GM18511 (cell line): Measurements from ENCODE around the gene DAAM1.

Experiments
- ATAC-seq: cut with Tn5 transposase; IDR thresholded peaks from one replicate; pipeline ENCODE4 v1.9.1; 2021; ENCODE audit warnings: mild to moderate bottlenecking, moderate library complexity; ENCODE audit not compliant: unreplicated experiment

DAAM1 gene

DNA sequence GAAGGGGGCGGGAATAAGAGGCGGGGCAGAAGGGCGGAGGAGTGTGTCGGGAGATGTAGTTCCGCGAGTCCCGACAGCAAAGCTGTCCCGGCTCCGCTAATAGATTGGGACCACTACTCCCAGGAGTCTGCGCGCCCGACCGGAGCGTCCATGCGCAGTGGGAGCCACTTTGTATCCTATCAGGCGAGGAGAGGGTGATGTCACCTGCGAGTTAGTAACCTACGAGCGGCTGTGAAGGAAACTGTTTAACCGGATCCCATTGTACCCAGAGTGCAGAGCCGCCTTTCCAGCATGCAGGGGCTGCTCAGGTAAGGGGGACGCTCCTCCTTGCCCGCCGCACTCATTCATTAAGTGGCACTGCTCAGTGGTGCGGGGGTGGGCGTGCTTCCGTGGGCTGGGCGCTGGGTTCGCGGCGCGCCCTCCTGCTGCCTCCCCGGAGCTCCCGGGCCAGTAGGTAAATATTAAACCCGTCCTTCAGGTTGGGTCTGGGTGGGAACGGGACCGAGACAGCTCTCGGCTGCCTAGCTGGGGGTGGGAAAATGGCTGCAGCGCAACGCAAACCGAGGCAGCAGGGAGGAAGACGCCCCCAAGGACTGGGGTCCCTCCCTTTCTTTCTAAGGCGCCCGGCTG, at the start of gene DAAM1:
TSS of gene DAAM1 (plus strand) at position 207 of the 630 bp plus-strand sequence. CDS start 74,811 bp downstream, outside the sequence.
- peak; percentile 84 for ATAC-seq

DNA sequence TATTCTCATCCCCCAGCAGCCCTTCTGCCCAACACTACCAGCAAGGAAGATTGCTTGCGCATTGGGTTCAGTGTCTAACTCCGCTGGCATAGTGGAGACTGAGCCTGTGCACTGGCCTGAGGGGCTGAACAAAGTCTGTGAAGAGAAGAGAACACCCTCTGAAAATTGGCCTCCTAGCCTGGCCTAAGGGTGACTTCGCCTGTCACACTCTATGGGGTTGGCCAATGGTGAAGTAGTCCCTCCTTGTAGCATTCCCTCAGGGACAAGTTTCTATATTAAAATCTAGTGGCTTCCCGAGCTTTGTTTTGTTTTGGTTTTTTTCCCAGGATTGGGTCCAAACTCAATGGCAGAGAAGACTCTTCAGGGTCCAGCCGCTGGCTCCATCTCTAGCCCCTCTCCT, 49.1 kb upstream of the DAAM1 start:
- no peak for ATAC-seq

DNA sequence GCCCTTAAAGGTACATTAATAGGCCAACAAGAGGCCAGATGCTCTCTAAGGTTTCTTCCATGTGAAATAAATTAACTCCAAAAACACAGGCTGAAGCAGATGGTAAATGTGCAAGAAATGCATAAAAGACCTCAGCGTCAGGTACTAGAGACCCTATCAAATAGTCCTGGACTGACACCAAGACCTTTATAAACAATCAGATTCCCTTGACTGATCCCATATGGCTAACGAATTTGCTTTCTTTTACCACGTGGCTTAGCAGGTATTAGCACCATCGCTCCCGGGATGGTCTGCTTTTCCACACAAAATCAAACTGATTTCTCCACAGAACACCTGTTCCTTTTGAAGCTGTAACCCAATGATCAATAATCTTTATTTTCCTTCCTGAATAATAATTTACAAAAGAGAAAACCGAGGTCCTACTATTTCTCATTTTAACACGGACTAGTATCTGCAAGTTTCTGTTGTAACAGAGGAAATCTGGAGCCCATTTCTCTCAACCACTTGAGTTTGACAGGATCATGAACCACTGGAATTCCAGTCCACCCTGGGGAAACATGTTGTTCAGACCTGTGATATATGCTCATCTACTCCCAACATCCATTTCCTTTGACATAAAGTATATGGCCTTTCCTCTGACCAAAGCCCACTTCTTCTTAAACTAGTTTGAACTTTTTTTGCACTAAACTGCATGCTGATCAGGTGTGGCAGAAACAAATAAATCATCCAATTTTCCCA, 48.2 kb upstream of the DAAM1 start:
- no peak for ATAC-seq

DNA sequence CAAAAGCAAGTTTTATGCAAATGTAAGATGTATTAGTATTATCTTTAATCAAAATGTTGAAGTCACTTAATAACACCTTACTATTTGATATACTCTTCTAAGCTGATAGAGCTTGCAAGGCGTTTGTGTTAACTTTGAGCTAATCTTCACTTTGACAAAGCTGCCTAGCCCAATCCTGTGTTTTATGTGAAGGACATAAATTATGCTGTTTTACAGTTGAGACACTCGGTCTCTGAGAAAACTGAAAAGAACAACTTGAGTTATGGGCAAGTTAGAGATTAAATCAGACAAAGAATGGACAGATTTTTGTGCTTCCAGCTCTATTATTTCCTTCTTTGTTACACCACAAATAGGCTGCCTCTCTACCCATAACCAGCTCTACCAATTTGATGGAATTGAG, 42.0 kb upstream of the DAAM1 start:
- ATAC-seq, result no peak

DNA sequence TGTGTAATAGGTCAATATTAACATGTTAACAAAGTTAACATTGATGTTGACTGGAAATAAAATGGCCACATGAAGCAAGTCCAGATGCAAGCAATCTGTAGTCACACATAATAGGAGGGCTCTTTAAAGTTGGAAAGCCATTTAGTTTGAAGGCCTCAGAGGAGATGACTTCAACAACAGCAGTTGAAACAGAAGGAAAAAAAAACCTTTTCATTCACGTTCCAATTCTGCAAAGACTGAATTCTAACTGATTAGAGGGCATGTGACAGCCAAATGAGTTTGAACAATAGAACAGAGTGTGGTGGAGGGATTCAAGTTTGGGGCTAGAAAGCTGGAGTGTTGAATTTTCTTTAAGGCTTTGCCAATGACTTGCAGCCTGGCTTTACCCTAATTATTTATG, 41.5 kb upstream of the DAAM1 start:
- no peak for ATAC-seq

DNA sequence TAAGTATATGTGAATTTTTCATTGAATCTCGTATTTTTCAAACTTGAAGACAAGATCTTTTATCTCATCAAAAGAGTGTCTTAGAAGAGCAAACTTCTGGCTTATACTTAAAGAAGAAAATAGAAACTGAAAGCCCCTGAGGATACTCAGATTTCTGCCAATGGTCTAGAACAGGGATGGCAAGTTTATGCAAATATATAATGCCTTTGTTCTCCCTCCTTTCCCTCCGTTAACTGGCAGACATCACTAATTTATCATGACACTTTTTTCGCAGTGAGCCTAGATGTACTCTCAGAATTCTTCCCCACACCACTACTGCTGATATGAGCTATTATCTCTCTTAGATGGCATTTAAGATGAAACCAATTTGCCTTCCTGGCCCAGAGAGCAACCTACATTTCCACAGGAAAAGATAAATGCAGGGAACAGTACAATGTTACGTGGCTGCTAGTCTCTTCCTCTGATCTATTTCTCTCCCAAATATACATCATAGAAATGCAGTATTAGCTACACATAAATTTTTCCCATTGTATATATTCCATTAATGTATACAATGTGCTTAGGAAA, 40.0 kb upstream of the DAAM1 start:
- peak; percentile 66 for ATAC-seq

DNA sequence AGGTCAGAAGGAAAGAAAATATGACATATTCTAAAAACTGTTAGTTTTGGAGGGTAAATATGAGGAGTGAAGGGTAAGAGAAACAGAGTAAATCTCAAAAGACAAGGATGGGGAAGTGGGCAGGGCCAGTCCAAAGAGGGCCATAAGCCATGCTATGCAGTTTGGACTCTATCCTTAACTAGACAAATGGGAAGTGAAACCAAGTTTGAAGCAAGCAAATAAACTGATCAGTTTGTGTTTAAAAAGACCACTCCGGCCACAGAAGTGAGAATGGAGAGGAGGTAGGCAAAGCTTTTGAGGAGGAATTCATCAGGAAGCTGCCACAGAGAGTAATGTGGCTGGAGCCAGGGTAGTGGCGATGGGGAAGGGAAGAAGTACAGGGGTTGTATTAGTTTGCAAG, 37.5 kb upstream of the DAAM1 start:
- peak; percentile 91 for ATAC-seq

DNA sequence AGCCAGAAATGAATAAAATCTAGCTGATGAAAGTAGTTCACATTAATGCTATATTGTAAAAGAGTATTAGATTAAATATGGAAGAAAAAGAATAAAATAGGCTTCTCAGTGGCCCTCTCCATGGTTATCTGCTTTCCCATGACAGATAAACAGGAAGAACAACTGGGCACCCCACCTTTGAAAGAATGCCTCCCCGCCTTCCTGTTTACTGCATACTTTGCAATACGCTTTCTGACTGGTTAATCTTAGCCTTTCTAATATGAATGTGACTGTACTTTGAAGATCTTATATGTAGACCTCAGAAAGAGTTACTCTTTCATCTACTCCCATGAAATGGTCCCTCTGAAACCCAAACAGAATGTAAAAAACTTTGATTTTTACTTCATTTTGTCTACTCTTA, 34.1 kb upstream of the DAAM1 start:
- no peak for ATAC-seq

DNA sequence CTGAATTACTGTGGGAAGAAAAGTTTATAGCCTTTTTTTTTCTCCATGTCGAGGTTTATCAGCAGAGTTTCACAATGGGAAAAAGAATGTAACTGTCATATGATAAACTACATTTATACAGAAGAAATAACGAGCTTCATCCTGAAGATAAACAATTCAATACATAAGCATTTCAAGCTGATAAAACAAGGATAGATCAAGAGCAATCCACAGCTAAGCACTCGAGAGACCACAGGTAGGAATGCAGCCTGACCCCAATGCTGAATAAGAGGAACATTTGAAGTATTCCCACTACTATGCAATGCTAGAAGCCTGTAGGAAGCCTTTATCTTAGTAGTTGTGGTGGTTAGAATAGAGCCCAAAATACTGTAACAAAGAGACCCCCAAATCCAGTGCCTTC, 32.6 kb upstream of the DAAM1 start:
- no peak for ATAC-seq

DNA sequence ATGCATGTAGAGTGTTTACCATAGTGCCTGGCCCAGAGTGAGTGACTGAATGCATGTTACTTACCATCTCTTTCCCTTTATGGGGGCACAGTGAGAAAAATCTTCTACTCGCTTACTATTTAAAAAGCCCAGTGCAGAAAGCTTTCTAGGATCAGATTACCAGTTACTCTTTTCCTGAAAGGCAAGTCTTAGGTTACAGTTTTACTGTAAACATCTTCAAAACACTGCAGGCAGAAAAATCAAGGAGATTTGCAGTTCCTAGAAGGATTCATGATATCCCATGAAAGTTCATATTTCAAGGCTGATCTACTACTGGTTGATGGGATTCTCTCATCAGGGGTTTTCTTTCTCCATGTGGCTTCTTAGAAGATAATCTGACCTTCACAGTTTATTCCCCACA, 29.3 kb upstream of the DAAM1 start:
- no peak for ATAC-seq

DNA sequence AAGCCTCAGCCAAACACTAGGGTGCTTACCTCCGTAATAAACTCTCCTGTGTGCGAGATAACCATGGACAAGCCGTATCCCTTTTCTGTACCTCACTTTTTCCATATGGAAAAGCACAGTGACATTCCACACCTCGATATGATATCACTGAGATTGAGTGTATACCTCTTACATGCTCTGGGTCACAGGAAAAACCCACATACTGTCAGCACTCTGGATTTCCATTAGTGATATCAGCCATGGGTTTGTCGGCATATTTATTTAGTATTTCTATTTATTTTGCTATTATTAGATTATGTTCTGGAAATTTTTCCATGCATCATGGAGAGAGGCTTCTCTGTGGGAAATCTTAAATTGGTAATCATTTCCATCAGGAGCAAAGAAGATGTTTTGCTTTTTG, 28.0 kb upstream of the DAAM1 start:
- no peak for ATAC-seq

DNA sequence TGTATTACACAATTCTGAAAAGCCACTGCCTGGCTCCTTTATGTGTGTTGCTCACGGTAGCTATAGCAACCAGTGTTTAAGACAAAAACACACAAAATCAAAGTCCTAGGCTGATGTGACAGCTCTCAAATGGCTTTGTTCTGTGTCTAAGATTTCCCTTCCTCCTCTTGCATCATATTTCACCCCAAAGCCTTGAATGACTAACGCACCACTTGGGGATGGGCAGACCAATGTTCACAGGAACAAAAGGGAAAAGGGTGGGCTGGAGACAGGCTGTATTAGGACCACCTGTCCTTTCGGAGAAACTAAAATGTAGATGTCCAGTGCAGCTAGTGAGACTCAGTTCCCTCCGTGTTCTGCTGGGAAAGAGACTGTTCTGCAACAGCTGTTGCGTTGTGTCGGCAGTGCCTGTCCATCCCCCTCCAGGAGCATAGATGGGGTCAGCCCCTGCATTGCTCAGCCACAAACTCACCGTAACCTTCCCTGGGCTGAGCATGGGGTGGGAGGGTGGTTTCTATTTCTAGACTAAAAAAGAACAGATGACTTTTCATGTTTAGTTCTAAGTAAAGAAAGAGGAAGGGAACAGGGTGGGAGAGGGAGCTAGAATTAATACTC, 26.8 kb upstream of the DAAM1 start:
- ATAC-seq, result peak; percentile 90

DNA sequence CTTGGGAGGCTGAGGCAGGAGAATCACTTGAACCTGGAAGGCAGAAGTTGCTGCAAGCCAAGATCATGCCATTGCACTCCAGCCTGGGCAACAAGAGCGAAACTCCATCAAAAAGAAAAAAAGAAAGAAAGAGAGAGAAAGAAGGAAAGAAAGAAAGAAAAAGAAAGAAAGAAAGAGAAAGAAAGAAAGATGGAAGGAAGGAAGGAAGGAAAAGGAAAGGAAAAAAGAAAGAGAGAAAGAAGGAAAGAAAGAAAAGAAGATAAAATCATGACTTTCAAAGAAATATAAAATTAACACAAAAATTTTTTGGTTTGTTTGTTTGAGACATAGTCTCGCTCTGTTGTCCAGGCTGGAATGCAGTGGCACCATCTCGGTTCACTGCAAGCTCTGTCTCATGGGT, 22.2 kb upstream of the DAAM1 start:
- ATAC-seq, result no peak

DNA sequence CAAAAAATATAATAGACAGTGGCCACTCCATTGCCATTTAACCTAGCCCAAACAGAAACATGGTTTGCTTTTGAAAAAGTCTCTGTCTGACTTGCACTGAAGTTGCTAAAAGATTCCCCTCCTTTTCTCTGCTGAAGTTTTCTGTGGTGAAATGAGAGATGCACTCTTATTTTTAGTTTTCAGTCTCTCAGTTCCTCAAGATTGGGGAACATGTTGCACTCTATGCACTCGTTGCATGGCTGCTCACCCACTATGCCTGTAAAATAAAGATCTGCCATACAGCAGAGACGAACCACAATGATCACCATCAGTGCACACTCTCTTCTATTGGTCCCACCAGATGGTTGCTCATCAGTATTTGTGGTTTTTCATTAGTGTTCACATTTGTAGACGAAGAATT, 13.1 kb upstream of the DAAM1 start:
- ATAC-seq, result peak; percentile 98

DNA sequence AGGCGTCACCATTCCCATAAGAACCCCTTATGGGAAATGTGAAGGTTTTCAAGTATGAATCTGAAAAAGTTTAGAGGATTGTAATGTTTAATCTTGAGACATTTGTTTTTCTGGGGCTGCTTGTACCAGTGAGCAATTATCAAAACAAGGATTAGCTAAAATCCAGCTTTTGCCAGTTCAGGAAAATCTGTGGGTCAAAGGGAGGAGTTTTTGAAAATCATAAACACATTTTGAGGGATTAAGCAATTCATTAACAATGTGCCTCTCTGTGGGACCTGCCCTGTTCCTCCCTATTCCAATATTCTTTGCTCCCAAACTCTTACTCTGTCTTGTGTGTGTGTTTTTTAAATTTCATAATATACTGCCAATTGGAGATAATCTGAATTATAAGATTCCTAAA, 11.7 kb upstream of the DAAM1 start:
- ATAC-seq, result no peak

DNA sequence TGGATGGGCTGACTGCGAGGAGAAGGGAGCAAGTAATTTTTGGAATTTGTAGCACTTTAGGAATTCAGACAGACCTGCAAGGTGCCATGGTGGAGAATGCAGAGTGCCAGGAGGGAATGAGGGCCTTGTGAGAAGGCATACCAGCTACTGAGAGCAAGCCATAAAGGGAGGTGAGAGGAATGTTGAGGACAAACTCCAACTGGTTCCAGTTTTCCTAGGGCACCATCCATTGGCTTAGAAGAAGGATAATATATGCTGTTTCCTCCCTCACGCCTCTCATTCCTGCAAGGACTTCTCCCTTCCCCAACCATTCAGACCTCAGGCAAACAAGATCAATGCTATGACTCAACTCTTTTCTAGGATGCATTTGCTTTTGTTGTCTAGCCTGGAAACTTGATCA, 11.2 kb upstream of the DAAM1 start:
- ATAC-seq, result no peak

DNA sequence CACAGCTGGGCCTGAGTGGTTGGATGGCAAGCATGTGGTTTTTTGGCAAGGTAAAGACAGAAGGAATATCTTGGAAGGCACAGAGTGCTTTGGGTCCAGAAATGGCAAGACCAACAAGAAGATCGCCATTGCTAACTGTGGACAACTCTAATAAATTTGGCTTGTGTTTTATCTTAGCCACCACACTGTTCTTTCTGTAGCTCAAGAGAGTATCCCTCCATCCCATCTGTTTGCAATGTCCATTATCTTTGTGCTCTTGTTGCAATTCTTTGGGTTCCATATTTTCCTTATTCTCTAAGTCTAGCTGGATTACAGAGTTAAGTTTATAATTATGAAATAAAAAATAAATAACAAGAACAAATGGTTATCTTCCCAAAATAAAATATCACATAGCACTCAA, 6.7 kb upstream of the DAAM1 start:
- ATAC-seq, result no peak

DNA sequence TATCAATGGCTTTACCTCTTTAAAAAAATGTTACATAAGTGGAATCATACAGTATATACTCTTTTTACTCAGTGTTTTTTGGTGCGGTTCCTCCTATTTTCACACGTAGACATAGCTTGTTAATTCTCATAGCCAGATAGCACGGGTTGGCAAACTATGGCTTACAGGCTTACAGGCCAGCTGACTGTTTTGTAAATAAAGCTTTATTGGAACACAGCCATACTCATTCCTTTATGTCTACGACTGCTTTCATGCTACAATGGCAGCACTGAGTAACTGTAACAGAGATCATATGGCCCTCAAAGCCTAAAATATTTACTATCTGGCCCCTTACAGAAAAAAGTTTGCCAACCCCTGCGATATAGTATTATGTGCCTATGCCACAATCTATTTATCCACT, 5.8 kb upstream of the DAAM1 start:
- ATAC-seq, result no peak

DNA sequence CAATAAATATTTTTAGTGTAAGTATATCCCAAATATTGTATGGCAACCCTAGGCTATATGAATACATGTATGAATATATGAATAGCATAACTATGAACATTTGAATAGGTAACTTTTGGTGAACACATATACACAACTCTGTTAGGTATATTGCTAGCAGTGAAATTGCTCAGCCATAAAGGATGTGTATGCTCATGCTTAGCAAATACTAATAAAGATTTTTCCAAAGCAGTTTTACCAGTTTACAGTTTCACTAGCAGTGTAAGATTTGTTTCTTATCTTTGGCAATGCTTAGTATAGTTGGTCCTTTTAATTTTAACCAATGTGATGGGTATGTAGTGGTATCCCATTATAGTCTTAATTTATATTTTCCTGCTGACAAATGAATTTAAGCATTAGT, 5.3 kb upstream of the DAAM1 start:
- no peak for ATAC-seq

DNA sequence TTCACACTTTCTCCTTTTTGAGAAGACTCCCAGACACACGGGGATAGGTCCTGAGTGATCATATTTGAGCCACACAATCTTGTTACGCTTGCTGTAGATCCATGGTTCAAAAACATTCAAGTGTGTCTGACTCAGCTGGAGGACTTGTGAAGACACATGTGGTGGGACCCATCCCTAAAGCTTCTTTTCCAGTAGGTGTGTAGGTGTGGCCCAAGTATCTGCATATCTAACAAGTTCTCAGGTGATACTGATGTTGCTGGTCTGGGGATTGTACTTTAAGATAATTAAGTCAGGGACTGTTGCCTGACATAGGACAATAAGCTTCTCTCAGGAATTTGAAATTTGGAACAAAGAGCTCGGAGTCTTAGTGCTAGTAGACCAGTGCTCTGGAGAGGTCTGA, 4.1 kb upstream of the DAAM1 start:
- ATAC-seq, result no peak

DNA sequence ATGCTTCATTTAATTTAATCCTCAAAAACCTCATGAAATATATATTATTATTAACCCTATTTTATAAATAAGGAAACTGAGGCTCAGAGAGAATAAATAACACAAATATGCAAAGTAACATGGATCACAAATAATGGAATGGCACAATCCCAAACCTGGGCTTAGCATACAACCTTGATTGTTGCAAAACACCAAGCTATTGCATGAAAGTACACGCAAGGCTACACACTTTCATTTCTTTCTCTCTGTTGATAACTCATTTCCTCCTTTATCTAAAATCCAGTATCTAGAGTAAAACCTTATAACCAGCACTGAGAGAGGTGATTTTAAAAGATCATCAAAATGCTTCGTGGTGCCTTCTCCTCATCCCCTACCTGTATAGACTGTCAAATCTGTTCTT, 2.8 kb upstream of the DAAM1 start:
- ATAC-seq, result no peak

DNA sequence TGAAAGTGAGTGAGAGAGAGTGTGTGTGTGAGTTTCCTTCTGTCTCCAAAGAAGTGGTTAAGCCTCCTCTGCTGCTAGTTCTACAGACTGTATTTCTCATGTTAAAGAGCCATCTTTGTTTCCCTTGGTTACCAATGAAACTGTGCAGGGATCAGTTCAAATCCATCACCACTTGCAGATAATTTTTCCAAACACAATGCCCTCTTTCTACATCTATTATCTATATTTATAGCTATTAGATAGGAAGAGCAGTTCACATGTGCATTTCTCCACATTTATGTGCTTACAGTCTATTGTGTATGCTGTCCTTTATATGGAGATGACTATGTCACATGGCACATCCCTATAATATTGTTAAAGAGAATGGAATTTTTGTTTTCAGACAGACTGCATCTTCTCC, 2.2 kb upstream of the DAAM1 start:
- ATAC-seq, result no peak
